ENCODE measurements around the gene STBD1. TPM values are rescaled to one million over a fixed set of nuclear protein-coding genes. Genes with fewer than 3 reads are reported as not detected.
"Not testable (repeated sequence)": the region's sequence is repeated elsewhere in the genome, so short reads cannot be mapped to it uniquely, and the experiment has no call there.

STBD1 gene
- total RNA-seq, 4 donors from 2014 or later, result 14.8 to 30.2 (median 17.7) TPM

DNA sequence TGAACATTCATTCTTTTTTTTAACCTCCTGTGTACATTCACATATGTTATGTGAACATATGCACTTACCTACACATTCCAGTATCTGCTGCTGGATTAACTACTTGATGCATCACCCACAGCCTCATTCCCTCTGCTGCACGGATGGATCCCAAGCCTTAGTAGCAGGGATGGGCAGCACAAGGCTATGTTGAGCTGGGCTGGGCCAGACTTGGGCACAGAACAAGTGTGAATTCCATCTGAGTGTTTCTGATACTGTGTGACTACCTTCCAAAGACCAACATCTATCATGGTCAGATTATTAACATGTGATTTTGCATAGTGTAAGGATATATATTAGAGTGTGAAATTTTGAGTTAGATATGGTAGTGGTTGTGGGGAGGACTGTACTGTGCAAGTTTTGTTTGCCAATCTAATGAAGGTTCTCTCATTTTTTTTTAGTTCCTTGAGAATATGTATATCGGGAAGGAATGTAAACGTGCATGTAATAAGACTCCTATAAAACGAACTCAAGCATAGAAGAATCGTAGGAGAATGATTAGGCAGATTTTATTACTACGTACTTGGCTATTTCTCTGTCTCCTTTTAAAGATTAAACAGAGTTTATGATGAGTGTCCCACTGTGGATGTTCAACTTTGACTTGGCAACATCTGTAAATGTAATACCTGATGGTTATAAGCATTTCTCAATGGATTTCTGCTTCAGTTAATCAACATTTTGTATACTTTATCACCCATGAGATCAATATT lies 23.4 kb upstream of the STBD1 start:
- Histone ChIP-seq H3K27ac (replicated peaks in 1 of 4) (no peak overlapping the region), H3K27me3 (no peaks in the 10 kb centered on the region), H3K4me3 (no peak overlapping the region), H3K36me3 (no peaks in the 10 kb centered on the region), H3K9me3 (peaks cover 0 to 4% (median 0%) of the 10 kb centered on the region in 4 donors), H3K4me1 (no peaks in the 10 kb centered on the region)
- DNase-seq (ENCODE audit: extremely low spot score), result no peak
- intact Hi-C loops (cut with DNase I), result no loop called here
- 82% methylated on average over 6 of the region's 6 CpGs for WGBS
- TF ChIP-seq POLR2AphosphoS5 (IDR thresholded peaks at IDR 0.05) (no peak), POLR2A (IDR thresholded peaks at IDR 0.05; ENCODE audit: low read depth) (no peak), EP300 (IDR thresholded peaks at IDR 0.05) (no peak)
- TF ChIP-seq, protein P1, sequence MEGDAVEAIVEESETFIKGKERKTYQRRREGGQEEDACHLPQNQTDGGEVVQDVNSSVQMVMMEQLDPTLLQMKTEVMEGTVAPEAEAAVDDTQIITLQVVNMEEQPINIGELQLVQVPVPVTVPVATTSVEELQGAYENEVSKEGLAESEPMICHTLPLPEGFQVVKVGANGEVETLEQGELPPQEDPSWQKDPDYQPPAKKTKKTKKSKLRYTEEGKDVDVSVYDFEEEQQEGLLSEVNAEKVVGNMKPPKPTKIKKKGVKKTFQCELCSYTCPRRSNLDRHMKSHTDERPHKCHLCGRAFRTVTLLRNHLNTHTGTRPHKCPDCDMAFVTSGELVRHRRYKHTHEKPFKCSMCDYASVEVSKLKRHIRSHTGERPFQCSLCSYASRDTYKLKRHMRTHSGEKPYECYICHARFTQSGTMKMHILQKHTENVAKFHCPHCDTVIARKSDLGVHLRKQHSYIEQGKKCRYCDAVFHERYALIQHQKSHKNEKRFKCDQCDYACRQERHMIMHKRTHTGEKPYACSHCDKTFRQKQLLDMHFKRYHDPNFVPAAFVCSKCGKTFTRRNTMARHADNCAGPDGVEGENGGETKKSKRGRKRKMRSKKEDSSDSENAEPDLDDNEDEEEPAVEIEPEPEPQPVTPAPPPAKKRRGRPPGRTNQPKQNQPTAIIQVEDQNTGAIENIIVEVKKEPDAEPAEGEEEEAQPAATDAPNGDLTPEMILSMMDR (IDR thresholded peaks at IDR 0.05), result no peak

- Histone ChIP-seq H3K4me3 (no peak overlapping the region), H3K4me1 (no peaks in the 10 kb centered on the region), H3K27ac (replicated peaks in 1 of 4) (no peak overlapping the region), H3K9me3 (peaks cover 0 to 4% (median 0%) of the 10 kb centered on the region in 4 donors), H3K27me3 (no peaks in the 10 kb centered on the region), H3K36me3 (no peaks in the 10 kb centered on the region)
- 70% methylated on average over 4 of the region's 4 CpGs for WGBS
- DNase-seq (ENCODE audit: extremely low spot score), result no peak
- intact Hi-C loops (cut with DNase I), result no loop called here
- no peak for TF ChIP-seq POLR2AphosphoS5 (IDR thresholded peaks at IDR 0.05)
- TF ChIP-seq EP300 (IDR thresholded peaks at IDR 0.05), result no peak
- TF ChIP-seq, protein P1 (IDR thresholded peaks at IDR 0.05), result no peak
- TF ChIP-seq POLR2A (IDR thresholded peaks at IDR 0.05; ENCODE audit: low read depth), result no peak
Measured at GRCh38 chr4:76283900-76284299, 22.6 kb upstream of the STBD1 start.

DNA sequence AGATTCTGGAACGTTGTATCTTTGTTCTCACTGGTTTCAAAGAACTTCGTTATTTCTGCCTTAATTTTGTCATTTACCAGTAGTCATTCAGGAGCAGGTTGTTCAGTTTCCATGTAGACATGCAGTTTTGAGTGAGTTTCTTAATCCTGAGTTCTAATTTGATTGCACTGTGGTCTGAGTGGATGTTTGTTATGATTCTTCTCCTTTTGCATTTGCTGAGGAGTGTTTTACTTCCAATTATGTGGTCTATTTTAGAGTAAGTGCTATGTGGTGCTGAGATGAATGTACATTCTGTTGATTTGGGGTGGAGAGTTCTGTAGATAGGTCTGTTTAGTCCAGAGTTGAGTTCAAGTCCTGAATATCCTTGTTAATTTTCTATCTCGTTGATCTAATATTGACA lies 18.7 kb upstream of the STBD1 start:
- intact Hi-C loops (cut with DNase I); H3K9me3 ChIP-seq; H3K4me3 ChIP-seq; H3K27me3 ChIP-seq; H3K27ac ChIP-seq (replicated peaks in 1 of 4); H3K4me1 ChIP-seq; DNase-seq (ENCODE audit: extremely low spot score); H3K36me3 ChIP-seq: not testable (repeated sequence)
- 88% methylated on average over 3 of the region's 3 CpGs for WGBS

GRCh38 chr4:76292730-76293129 lies 13.8 kb upstream of the STBD1 start:
- no peaks in the 10 kb centered on the region for H3K4me1 ChIP-seq
- DNase-seq (ENCODE audit: extremely low spot score), result no peak
- no peak overlapping the region for H3K27ac ChIP-seq (replicated peaks in 1 of 4)
- H3K4me3 ChIP-seq, result no peak overlapping the region
- no peaks in the 10 kb centered on the region for H3K36me3 ChIP-seq
- TF ChIP-seq EP300 (IDR thresholded peaks at IDR 0.05), result no peak
- no peak for TF ChIP-seq POLR2A (IDR thresholded peaks at IDR 0.05; ENCODE audit: low read depth)
- TF ChIP-seq POLR2AphosphoS5 (IDR thresholded peaks at IDR 0.05), result no peak
- TF ChIP-seq, protein P1 (IDR thresholded peaks at IDR 0.05), result no peak
- peaks cover 0 to 2% (median 0%) of the 10 kb centered on the region in 4 donors for H3K9me3 ChIP-seq
- no peaks in the 10 kb centered on the region for H3K27me3 ChIP-seq
- intact Hi-C loops (cut with DNase I), result no loop called here
- 86% methylated on average over 3 of the region's 3 CpGs for WGBS

GRCh38 chr4:76293772-76294171 lies 12.8 kb upstream of the STBD1 start:
- intact Hi-C loops (cut with DNase I), result no loop called here
- 79% methylated on average over 2 of the region's 2 CpGs for WGBS
- H3K27ac ChIP-seq (replicated peaks in 1 of 4), result no peak overlapping the region

More at GRCh38 chr4:76293772-76294171, 12.8 kb upstream of the STBD1 start:
- no peak for DNase-seq (ENCODE audit: extremely low spot score)
- no peaks in the 10 kb centered on the region for H3K27me3 ChIP-seq
- H3K4me3 ChIP-seq, result no peak overlapping the region
- peaks cover 0 to 8% (median 1%) of the 10 kb centered on the region in 4 donors for H3K9me3 ChIP-seq
- H3K4me1 ChIP-seq, result no peaks in the 10 kb centered on the region
- no peak for TF ChIP-seq EP300 (IDR thresholded peaks at IDR 0.05)
- TF ChIP-seq, protein P1 (IDR thresholded peaks at IDR 0.05), result no peak
- no peaks in the 10 kb centered on the region for H3K36me3 ChIP-seq
